ENCODE data around the gene MUCL3. TPM values are rescaled to one million over a fixed set of nuclear protein-coding genes. Genes with fewer than 3 reads are reported as not detected.
"Not testable (repeated sequence)": the region's sequence is repeated elsewhere in the genome, so short reads cannot be mapped to it uniquely, and the experiment has no call there.

Gene MUCL3
- total RNA-seq, 1 donor from 2014 or later = not detected

DNA sequence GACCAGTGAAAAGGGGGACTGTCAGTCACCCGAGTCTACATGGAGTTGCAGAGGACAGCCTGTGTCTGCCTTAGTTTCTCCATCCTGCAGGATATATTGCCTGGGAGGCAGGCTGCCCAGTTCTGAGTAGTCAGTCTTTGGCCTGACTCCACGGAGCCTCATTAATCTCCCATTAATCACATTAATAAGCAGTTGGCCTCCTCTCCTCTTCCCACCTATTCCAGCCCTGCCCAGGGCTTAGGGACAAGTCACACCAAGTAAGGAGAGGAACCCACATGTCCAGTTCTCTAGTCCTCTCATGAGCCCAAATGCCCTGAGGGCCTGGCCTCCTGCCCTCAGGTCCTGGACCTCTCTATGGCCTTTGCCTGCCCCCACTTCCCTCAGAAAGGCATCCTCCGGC lies 1.3 kb upstream of the MUCL3 start:
- DNase-seq = no peak

DNA sequence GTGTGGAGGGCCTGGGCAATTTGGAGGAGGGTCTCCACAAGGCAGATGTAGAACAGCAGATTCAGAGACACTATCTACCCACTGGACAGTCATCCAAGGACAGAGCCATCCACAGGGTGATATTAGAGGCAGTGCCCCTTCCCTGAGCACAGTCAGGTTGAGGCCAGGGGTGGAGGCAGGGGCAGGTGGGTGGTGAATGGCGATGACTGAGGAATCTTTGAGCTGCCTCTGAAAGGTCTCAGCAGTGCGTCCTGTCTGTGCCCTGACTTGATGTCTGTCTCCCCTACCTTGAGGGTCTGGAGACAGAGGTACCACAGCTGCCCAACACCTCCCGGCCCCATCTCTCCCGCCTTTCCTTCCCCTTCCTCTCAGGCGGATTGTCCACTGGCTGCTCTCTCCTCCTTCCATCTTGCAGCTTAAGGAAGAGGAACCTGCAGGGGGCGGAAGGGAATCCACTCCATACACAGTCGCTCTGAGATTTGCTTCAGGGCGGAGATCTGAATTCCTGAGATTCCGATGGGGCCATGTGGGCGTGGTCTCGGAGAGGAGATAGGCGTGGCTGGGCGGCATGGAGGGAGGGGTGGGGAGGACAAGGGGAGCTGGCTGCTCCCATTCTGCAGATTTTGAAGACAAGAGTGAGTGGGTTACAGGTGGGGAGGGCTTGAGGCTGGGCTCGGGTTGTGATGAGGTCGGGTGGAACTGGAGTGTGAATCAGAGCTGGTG lies 1.7 kb downstream of the MUCL3 start:
- DNase-seq = no peak

DNA sequence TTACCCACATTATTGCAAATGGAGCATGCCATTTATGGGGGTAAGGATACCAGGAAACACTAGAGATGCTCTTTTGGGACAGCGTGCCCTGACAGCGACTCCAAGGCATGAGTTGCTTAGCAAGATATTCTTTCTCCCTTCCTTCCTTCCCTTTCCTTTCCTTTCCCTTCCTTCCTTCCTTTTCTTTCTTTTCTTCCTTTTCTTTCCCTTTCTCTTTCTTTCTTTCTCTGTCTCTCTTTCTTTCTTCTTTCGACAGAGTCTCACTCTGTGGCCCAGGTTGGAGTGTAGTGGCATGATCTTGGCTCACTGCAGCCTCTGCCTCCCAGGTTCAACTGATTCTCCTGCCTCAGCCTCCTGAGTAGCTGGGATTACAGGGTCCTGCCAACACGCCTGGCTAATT lies 3.3 kb downstream of the MUCL3 start:
- no peak for DNase-seq

DNA sequence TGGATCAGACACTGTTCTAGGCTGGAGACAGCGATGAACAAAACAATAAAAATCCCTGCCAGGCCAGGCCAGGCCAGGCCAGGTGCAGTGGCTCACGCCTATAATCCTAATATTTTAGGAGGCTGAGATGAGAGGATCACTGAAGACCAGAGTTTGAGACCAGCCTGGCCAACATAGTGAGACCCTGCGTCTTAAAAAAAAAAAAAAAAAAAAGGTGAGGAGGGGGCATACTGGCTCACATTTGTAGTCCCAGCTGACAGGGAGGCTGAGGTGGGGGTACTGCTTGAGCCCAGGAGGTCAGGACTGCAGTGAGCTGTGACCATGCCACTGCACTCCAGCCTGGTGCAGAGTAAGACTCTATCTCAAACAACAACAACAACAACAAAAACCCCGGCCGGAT lies 4.5 kb downstream of the MUCL3 start:
- DNase-seq = no peak

DNA sequence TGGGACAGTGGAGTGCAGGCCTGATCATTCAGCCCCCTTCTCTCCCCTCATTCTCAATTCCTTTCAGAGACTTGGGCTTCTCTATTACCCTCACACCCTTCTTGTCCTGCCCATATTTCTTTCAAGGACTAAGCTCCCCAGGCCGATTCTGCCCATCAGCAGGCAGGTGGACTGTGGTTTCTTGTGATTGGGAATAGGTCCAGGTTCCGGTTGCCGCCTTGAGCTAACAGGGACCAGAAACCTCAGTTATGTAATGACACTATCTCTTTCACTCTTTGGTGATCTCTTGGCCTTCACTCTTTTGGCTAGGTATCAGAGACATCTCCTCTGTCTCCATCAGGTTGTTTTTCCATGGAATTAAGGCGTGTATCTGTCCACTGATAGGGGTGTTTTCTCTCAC lies 6.5 kb downstream of the MUCL3 start:
- DNase-seq = no peak

DNA sequence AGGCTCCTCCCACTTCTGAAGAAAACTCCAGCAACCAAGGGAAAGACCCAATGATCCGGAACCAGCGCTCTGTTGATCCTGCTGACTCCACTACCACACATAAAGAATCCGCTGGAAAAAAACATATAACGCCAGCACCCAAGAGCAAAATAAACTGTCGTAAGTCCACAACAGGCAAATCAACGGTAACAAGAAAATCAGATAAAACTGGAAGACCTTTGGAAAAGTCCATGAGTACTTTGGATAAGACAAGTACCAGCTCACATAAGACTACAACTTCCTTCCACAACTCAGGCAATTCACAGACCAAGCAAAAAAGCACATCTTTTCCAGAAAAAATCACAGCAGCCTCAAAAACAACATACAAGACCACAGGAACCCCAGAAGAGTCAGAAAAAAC lies 8.0 kb downstream of the MUCL3 start:
- no peak for DNase-seq

DNA sequence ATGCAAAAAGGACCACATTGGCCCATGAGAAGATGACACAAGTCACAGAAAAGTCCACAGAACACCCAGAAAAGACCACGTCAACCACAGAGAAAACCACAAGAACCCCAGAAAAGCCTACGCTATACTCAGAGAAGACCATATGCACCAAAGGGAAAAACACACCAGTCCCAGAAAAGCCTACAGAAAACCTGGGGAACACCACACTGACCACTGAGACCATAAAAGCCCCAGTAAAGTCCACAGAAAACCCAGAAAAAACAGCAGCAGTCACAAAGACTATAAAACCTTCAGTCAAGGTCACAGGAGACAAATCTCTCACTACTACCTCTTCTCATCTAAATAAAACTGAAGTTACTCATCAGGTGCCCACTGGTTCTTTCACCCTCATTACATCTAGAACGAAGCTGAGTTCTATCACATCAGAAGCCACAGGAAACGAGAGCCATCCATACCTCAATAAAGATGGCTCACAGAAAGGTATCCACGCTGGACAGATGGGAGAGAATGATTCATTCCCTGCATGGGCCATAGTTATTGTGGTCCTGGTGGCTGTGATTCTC lies 11.2 kb downstream of the MUCL3 start:
- no peak for DNase-seq

DNA sequence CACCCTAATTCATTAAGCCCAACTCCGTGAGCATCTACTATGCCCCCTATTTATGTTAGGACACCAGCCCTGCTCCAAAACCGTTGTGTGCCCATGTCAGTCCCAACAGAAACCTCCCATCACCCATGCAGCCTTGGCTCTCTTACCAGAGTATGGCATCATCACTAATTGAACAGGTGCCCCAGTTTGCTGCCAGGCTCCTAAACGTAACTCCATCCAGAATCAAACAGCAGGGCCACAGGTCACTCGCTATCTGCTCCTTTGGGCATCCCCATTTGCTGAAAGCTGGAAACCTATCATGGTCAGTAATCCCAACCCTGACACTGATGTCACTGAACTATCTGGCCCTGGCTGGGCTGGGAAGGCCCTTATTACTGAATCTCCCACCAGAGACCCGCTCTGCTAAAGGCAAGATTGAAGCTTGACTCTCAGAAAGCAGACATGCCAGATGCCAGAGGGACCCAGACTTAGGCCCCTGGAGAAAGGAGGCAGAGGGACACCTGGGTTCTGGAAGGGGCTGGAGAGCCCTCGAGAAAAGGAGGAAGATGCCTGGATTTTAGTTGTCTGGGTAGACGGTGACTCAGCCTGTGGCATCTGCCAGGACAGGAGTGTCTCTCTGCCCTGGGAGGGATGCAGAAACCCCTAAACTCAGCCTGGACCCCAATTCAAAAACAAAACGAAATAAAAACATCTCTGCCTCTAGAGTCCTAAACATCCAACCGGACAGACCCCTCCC lies 14.0 kb downstream of the MUCL3 start:
- no peak for DNase-seq

DNA sequence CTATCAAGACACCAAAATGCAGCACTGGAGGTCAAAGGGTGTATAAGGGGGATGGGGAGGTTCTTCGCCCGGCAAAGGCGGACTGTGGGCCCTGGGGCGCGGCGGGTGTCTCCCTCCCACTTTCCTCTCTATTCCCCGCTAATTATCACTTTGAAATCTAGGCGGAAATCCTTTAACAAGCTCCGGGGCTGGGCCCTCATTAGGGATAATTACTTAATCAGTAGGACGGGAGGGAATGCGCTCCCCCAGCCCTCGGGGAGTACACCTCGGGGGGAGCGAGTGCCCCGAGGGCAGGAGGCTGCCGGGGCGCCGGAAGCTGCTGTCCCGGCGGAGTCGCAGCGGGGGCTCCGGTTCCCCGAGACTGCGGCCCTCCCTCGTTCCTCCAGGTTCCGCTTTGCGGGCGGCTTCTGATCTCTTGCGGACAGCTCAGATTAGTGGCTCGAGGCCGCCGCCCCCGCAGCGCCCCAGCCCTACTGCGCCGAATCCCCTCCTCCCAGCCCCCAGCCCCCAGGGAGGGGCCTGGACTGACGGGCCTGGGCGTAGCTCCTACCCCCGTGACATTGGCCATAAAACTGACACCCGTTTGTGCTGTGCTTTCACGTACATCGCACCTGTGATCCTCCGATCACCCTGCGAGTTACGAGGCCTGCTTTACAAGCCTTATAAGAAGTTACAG lies 14.7 kb downstream of the MUCL3 start:
- no peak for DNase-seq

DNA sequence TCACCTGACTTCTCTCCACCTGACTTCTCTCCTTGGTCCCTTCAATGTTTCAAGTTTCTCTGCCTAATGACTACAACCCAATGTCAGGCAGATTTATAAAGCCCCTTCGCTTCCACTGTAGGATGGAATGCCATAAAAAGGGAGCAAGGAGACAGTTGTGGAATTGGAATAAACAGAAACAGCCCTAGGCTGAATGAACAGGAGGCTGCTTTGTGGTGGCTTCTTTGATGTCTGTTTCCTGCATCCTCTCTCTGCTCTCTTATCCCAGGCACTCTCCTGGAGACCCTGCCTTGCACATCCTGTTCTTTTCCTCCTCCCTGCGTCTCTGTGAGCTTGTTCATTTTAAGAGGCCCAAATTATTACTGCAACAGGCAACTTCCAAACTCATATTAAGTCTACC lies 16.9 kb downstream of the MUCL3 start:
- DNase-seq = no peak

DNA sequence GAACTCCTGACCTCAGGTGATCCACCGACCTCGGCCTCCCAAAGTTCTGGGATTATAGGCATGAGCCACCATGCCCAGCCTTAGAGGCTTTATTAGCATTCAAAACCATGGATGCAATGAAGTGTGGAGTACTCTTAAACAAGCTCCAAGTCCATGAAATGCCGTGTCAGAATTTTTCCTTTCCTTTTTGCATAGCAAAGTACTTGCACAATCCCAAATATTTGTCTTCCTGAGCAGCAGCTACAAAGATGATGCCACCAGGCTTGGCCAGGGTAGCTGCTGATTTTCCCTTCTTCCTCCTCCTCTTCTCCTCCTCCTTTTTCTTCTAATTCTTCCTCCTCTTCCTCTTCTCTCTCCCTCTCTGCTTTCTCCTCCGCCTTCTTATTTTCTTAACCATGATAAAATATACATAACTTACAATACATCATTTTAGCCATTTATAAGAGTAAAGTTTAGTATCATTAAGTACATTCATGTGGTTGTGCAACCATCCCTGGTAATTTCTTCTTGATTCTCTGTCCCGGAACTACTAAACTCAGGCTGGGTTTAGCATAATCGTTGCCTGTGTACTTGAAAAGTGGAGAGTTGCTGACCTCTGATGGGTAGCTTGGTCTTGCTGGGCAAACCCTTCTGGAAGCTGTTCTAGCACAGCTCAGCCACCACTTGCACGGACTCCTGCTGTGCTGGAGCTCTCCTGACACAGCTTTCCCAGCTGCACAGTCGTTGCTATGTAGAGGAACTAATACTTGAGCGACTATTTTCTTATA lies 20.3 kb downstream of the MUCL3 start:
- DNase-seq = no peak

DNA sequence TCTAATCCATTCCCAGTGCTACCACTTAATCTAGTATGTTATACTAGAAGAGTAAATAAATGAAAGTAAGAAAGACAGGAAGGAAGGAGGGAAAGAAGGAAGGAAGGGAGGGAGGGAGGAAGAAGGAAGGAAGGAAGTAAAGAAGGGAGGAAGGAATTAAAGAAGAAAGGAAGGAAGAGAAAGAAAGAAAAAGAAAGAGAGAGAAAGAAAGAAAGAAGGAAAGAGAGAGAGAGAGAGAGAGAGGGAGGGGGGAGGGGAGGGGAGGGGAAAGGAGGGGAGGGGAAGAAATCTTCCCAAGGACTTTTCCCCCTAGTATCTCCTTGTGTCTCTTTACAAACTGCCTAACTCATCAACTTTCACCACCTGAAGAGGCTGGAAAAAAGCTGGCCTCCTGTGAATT lies 21.9 kb downstream of the MUCL3 start:
- no peak for DNase-seq

DNA sequence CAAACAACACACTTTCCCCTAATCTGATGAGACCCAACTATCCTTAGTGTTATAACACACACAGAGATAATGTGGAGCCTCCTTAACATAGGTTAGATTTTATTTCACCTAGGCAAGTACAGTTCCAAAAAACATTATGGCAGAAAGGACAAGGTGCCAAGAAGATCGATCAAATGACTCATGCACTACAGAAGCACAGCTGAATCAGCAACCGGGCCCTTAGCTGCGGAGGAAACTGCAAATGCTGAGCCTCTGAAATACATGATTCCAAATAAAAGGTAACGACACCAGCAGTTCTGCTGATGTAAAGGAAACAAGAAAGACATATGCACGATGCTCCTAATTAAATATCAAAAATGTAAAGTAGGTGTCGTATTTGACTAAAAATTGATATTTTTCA lies 22.9 kb downstream of the MUCL3 start:
- no peak for DNase-seq

DNA sequence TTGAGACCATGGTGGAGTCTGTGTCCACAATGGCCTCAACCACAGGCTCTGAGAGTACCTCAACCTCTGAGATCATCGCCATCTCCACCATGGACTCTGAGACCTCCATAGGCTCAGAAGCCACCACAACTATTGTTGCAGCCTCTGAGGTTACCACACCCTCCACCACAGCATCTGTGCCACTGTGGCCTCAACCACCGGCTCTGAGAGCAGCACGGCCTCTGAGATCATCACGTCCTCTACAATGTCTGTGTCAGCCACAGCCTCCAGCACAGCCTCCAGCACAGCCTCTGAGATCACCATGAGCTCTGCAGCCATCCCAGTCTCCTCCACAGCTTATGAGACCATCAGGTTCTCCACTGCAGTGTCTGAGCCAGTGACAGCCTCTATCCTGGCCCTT lies 23.3 kb downstream of the MUCL3 start:
- DNase-seq = no peak

DNA sequence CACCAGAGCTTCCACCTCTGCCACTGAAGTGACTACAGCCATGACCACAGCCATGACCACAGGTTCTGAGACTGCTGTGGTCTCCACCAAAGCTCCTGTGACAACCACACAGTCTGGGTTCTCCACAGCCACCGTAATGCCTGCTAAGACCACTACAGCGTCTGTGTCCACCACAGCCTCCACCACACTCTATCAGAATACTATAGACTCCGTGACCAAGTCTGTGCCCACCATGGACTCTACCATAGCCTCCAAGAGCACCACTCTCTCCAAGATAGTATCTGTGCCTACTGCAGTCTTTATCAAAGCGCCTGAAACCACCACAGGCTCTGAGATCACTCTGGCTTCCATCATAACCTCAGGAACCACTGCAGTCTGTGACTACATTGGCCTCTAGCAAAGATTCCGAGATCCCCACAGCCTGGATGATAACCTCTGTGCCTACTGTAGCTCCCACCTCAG lies 24.4 kb downstream of the MUCL3 start:
- no peak for DNase-seq

DNA sequence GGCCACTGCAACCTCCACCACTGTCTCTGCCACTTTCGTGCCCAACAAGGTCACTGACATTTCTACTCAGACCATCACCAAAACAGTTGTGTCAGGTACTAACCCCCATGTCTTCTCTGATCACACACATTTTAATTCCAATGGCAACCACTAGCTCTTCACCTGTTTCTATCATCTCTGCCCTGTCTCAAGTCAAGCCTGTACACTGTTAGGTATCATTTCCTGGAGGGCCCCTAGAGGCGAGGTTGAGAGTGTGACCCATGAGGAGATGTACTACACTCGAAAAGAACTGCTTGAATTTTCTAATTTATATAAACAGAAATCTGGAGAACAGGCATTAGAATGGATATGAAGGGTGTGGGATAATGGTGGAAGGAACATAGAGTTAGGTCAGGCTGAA lies 25.4 kb downstream of the MUCL3 start:
- no peak for DNase-seq

DNA sequence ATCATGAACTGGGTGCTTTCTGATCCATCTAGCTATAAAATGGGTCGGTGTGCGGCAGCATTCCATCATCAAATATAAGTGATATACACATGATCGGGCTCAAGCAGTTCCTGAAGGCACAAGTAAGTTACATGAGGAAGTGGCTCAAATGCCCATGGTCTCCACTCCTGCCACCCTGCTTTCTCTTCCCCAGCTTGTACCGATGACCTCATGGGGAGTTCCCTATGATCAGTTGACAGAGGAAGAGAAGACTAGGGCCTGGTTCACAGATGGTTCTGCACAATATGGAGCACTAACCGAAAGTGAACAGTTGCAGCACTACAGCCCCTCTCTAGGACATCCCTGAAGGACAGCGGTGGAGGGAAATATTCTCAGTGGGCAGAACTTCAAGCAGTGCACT lies 28.4 kb downstream of the MUCL3 start:
- DNase-seq = not testable (repeated sequence)

DNA sequence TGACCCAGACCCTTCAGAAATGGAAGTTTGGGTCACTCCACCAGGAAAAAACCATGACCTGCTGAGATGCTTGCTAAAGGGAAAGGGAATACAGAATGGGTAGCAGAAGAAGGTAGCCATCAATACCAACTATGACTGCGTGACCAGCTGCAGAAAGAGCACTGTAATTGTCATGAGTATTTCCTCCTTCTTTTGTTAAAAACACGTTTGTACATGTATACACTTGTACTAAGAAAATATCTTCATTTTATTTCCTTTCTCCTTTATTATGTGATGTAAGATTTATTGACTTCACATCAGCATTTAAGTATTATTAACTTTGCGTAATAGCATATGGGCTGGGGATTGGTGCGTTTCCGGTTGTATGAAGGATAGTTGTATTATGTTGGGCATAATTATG lies 30.2 kb downstream of the MUCL3 start:
- DNase-seq = no peak

DNA sequence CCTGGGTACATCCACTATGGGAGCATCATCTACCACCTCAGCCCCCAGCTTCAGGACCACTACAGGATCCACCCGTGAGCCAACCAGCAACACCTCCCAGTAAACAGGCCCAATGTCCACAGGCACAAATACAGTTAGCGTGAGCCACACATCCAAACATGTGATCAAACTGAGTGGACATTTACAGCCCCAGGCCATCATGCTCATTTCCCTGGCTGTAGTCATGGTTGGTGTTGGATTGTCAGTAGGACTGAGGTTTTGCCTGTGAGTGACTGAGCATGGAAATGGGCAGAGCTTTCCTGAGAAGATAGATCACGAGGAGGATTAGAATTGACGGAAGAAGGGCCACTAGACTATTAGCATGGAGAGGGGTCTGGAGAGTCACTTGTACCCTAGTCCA lies 32.0 kb downstream of the MUCL3 start:
- no peak for DNase-seq

DNA sequence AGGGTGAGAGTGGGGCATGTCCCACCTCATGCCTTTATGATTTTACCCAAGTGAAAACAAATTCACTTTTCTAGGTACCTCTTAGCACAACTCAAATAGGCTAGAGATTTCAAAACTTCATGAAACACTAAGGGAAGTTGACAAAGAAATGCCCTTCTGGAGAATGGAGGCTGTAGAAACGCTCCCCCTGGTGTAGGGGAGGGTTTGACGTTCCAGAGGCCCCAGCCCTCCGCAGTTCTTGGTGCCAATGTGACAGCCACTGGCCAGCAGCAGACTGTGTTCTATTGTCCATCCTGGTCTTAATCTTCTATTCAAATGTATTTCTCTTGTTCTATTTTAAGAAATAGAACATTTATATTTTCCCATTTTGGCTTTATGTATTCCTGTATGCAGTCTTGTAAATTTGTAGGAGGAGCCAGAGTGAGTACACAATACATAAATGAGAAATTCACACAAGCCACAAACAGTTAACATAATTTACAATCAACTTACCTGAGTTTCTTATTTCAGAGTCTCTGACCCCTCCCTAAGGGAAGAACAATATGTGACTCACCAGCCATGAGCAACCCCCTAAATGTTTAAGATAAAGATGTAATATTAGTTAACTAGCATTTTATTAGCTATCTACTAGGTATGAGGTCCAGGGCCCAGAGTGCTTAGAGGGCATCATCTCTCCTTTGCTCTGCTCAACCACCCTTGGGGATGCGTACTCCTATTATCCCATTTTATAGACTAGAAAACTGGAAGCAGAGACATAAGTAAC lies 33.9 kb downstream of the MUCL3 start:
- DNase-seq = no peak

DNA sequence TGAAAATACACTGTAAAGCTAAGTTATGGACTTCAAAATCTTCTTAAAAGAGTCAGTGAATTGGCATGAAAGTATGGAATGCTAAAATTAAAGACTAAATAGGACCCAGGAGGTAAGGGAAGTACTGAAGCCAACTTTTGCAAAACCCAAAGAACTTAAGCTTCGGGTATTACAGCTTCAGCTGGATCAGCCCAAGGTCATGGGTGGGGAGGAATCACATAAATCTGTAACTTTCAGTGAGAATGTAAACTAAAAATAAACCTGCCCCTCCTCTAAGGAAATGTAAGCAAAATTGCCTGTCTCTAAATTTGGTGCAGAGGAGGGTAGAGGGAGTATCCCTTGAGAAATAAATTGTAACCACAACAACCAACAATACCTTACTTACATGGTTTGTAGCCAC lies 38.4 kb downstream of the MUCL3 start:
- DNase-seq = no peak

DNA sequence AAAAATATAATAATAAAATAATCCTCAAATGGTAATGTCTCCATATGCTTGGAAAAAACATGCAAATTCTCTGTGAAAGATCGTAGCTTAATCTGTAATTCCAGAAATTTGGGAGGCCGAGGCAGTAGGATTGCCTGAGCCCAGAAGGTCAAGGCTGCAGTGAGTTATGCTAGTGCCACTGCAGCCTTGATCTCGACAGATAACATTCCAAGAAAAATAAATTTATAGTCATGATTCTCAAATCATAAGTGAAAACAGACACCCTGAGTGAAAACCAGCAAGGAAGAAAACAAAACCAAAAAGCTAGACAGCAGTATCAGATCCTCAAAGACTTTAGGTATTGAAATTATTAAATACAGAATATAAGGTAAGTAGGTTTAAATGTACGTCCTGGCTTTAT lies 38.9 kb downstream of the MUCL3 start:
- no peak for DNase-seq

All from occipital lobe (tissue), 2 donors.